Skeletal muscle satellite cell (primary cell): ENCODE data around the gene TTLL1.
A peak's percentile ranks its signal among the peaks of the same experiment; 100 is the strongest.

Experiments used
- H3K27me3 ChIP-seq: 2 replicates; pipeline ENCODE4 v1.7.0; 2013; ENCODE audit warnings: low read length; ENCODE audit not compliant: control insufficient read depth, insufficient read depth
- H3K36me3 ChIP-seq: 2 replicates; pipeline ENCODE4 v1.7.0; 2013; ENCODE audit warnings: mild to moderate bottlenecking, control low read depth, low read length; ENCODE audit not compliant: insufficient read depth
- H3K4me1 ChIP-seq: 2 replicates; pipeline ENCODE4 v1.7.0; 2013; ENCODE audit warnings: low read length; ENCODE audit not compliant: control insufficient read depth, insufficient read depth
- H3K4me2 ChIP-seq: 2 replicates; pipeline ENCODE4 v1.7.0; 2013; ENCODE audit warnings: mild to moderate bottlenecking, low read length
- H3K4me3 ChIP-seq: 2 replicates; pipeline ENCODE4 v1.7.0; 2013; ENCODE audit warnings: low read length
- H3K9ac ChIP-seq: 2 replicates; pipeline ENCODE4 v1.7.0; 2013; ENCODE audit warnings: mild to moderate bottlenecking, low read depth, low read length, moderate library complexity
- H3K9me3 ChIP-seq: replicated peaks from 2 replicates; pipeline ENCODE4 v1.7.0; 2013; ENCODE audit warnings: mild to moderate bottlenecking, control low read depth, low read length

The TTLL1 gene

DNA sequence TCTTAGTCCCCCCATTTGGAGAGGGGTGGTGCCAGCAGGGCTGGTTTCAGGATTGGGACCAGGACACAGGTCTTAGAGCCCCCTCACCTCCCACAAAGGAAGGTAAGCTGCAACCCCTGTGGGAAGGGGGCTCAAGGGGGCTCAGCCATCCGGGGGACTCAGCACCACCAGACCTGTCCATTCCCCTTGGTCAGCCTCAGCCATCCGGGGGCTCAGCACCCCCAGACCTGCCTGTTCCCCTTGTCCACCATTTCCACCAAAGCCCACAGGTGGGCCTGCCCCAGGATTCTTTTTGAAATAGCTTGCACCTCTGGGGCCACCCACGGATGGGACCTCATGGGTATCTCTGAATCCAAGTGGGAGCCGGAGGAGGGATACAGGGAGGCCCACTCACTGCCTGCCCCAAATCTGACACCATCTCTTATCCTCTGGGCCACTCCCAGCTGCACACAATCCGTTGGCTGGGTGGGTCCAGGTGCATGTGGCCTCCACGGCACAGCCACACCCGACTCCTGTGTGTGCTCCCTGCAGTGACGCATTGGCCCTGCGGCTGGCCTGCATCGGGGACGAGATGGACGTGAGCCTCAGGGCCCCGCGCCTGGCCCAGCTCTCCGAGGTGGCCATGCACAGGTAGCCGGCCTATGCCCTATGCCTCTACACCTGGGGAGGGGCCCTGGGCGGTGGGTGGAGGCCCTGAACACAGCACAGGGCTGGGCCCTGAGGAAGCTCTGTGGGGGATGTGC lies 38.1 kb upstream of the TTLL1 start:
- no peak overlapping the region for H3K4me3 ChIP-seq
- no peaks in the 10 kb centered on the region for H3K9me3 ChIP-seq
- H3K36me3 ChIP-seq = no peaks in the 10 kb centered on the region
- no peaks in the 10 kb centered on the region for H3K27me3 ChIP-seq
- H3K9ac ChIP-seq = no peak overlapping the region
- no peak overlapping the region for H3K4me2 ChIP-seq
- H3K4me1 ChIP-seq = peaks cover 13% of the 10 kb centered on the region

DNA sequence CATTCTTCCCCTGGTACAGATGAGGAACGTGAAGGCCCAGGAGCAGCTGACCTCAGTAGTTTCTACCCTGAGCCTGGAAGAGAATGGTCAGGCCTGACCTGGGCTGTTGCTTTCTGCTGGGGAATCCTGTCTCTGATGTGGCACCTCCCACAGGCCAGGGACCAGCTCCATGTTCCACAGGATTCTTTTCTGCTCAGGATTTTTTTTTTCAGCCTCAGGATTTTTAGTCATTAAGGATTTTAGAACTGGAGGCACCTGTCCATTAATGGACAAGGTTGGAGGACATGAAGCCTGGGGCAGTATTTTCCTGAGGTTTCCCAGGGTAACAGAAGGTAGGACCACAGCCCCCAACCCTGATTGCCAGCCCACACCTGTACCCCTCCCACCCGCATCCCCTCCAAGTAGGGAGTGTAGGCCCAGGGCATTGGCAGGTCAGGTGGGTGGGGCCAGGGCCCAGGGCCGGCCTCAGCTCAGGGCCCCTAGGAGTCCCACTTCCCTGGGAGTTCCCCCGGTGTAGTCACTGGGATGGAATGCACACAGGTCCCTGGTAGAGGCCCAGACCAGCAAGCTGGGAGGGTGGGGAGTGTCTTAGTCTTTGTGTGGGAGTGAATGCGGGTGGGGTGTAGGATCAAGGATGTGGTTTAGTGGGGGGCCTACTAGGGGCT lies 37.4 kb upstream of the TTLL1 start:
- no peak overlapping the region for H3K9ac ChIP-seq
- no peak overlapping the region for H3K4me3 ChIP-seq
- H3K27me3 ChIP-seq = no peaks in the 10 kb centered on the region
- no peak overlapping the region for H3K4me2 ChIP-seq
- peaks cover 13% of the 10 kb centered on the region for H3K4me1 ChIP-seq
- H3K36me3 ChIP-seq = no peaks in the 10 kb centered on the region
- no peaks in the 10 kb centered on the region for H3K9me3 ChIP-seq

DNA sequence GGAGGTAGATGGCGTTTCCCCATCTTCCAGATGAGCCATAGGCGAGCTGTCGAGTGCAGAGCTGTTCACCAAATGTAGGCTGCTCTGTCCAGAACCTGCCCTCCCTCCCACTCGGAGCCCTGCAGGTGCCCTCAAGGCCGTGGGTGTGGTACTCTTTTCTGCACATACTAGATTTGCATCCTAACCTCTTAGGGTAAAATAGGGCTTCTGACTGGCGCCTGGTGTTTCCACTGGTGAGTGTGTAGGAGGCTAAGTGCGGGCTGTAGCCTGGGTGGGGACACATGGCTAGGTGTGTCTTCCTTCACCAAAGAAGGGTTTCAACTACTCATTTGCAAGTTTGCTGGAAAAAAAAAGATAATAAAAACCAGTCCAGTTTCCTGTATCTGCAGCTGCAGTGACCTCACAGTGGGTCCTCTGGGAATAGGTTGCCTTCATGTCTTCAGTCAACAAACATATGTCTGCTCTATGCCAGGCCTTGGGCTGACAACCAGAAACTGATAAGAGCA lies 29.8 kb upstream of the TTLL1 start:
- H3K9me3 ChIP-seq = no peaks in the 10 kb centered on the region
- H3K9ac ChIP-seq = no peak overlapping the region
- H3K36me3 ChIP-seq = no peaks in the 10 kb centered on the region
- H3K4me2 ChIP-seq = no peak overlapping the region
- no peaks in the 10 kb centered on the region for H3K4me1 ChIP-seq
- H3K27me3 ChIP-seq = peaks cover 9% of the 10 kb centered on the region
- H3K4me3 ChIP-seq = no peak overlapping the region

DNA sequence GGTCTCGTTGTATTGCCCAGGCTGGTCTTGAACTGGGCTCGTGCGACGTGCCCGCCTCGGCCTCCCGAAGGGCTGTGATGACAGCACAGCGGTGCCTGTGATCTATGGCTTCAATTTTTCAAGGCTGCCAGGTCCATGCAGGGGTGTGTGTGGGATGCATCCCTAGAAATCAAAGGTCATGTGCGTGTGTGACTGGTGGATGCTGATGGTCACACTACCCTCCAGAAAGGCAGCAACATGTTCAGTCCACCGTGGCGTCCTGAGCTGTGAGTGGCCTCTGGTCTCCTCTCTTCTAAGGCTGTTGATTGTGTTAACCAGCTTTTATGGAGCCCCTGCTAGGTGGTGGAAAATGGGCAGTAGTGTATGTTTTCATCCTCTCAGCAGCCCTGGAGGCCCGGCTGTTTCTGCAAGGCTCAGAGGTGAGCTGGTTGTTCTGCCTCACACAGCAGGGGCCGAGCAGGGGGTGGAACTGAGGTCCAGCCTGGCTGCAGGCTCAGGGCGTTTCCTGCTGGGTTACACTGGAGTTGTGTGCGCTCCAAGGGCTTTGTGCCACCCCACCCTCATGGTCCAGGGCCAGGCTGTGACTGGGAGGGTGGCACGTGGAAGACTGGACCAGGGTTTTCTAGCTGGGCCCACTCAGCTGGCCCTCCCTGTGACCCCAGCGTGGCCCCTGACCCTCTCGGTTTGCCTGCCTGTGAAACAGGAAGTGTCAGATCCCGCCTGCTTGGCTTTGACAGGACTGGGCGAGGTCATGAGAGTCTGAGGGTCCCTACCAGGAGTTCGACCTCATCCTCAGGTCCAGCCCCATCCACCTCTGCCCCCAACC lies 29.0 kb upstream of the TTLL1 start:
- H3K9ac ChIP-seq = no peak overlapping the region
- no peaks in the 10 kb centered on the region for H3K36me3 ChIP-seq
- H3K4me2 ChIP-seq = no peak overlapping the region
- H3K27me3 ChIP-seq = peaks cover 16% of the 10 kb centered on the region
- no peaks in the 10 kb centered on the region for H3K4me1 ChIP-seq
- no peaks in the 10 kb centered on the region for H3K9me3 ChIP-seq
- H3K4me3 ChIP-seq = no peak overlapping the region

DNA sequence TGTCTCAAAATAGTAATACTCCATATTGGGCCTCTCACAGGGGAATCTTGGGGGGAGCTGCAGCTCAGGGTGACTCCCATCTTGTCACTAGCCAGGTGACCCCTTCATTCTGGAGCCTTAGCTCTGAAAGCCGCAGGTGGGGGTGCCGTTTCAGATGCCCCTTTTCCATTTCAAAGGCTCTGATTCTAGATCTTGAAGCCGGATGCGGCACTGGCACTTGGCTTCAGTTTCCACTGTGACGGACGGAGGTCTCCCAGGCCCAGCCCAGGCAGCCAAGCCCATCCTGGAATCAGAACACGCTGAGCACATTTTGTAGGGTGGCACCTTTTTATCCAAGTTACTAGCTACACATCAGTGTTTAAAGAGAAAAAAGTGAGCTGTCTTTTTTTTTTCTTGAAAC lies 27.7 kb upstream of the TTLL1 start:
- Histone ChIP-seq H3K27me3 (peaks cover 23% of the 10 kb centered on the region), H3K9ac (no peak overlapping the region), H3K4me2 (no peak overlapping the region), H3K36me3 (no peaks in the 10 kb centered on the region), H3K4me3 (no peak overlapping the region), H3K9me3 (no peaks in the 10 kb centered on the region), H3K4me1 (no peaks in the 10 kb centered on the region)

DNA sequence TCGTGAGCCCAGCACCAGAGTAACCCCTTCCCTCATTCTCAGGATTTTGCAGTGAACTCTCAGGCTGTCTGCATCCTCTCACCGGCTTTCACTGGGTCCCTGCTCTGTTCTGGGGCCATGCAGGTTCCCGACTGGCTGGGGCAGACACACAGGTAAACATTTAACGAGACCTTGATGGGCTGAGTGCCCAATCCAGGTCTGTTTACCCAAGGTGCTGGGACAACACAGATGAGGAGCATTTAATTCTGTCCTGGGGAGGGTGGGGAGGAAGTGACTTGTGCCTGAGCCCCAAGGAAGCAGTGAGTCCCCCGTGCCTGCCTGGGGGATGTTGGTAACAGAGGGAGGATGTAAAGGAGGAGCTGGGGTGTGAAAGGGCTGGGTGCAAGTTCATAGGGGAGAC lies 25.8 kb upstream of the TTLL1 start:
- Histone ChIP-seq H3K4me2 (no peak overlapping the region), H3K4me1 (peaks cover 13% of the 10 kb centered on the region), H3K9me3 (no peaks in the 10 kb centered on the region), H3K27me3 (peaks cover 43% of the 10 kb centered on the region), H3K4me3 (no peak overlapping the region), H3K9ac (no peak overlapping the region), H3K36me3 (no peaks in the 10 kb centered on the region)

DNA sequence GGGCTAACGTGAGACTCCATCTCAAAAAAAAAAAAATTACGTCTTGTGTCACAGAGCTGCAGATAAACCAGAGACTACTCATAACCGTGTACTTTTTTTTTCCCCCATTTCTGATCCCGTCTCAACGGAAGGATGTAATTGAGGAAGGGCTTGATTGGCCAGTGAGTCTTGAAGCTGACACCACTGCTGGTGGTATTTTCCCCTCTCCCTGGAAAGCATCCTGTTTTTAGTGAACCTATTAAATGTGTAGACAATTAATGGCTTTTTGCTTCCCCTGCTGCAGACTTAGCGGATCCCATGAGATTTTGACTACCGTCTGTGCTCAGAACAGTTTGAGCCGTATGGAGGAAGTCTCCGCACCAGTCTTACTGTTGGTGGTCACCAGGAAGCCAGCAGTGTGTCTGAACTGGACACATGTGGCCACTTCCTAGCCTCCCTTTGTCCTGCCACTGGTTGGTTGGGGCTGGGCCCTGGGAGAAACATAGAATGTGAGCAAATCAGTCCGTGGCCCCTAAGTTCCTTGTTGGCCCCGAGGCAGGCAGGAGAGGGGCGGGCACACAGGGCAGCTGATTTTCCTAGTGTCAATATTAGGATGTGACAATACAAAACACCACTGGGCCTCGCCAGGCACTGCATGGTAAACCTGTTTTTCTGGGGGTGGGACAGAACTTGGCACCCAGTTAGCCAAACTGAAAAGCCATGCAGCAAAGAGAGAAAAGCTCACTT lies 24.5 kb upstream of the TTLL1 start:
- Histone ChIP-seq H3K4me3 (no peak overlapping the region), H3K36me3 (no peaks in the 10 kb centered on the region), H3K9ac (no peak overlapping the region), H3K4me1 (peaks cover 13% of the 10 kb centered on the region), H3K27me3 (peaks cover 54% of the 10 kb centered on the region), H3K9me3 (no peaks in the 10 kb centered on the region), H3K4me2 (no peak overlapping the region)

DNA sequence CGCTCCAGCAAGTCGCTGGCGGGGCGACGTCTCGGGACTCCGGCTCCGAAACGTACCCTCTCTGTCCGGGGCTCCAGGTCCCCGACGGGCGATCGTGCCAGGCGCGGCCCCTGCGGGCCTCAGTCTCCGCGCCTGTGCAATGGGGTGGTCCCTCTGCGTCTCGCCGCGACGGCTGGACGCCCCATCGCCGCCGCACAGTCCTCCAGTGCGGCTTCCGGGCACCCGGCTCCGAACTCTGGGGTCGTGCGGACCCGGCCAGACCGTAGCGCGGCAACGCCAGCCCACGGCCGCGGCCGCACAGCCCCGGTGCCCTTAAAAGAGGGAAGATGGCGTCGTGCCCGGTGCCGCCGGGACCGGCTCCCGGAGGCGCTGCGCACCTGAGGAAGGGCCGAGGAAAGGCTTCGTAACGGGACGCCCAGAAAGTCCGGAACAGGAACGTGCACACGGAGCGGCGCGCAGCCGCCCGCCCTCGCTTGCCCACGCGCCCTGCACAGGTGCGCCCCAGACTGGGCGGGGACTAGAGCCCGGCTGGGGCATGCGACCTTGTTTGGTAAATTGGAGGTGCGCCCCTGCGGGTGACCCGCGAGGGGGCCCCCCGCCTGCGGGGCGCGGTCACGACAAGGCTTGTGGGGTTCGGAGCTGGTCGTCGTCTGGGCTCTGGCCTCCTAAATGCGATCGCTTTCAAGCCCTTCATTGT lies 21.9 kb upstream of the TTLL1 start:
- H3K9ac ChIP-seq = no peak overlapping the region
- H3K36me3 ChIP-seq = no peaks in the 10 kb centered on the region
- H3K4me2 ChIP-seq = peak overlapping the region; percentile 92
- peaks cover 13% of the 10 kb centered on the region for H3K4me1 ChIP-seq
- H3K4me3 ChIP-seq = peak overlapping the region; percentile 62
- H3K9me3 ChIP-seq = no peaks in the 10 kb centered on the region
- peaks cover 59% of the 10 kb centered on the region for H3K27me3 ChIP-seq

DNA sequence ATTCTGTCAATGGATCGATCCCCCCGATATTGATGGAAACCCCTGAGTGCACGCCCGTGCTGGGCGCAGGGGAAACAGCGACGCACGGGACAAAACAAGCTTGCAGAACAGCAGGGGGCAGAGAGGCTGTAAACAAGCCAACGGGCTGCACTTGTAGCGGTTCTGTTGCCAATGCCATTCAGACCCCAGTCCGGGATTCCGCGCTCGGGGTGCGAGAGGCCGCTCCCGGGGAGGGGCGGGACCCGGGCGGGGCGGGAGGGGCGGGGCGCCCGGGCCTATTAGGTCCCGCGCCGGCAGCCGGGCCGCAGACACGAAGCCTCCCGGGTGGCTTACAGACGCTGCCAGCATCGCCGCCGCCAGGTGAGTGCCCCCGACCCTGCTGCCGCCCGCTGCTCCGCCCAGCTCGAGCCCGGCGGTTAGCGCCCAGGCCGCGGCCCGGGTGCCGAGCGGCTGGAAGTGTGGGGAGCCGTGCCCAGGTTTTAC lies 21.3 kb upstream of the TTLL1 start, which contains the start of gene BIK:
TSS of gene BIK (plus strand) at position 307 of the 483 bp plus-strand sequence. CDS start 13,273 bp downstream, outside the sequence.
- Histone ChIP-seq H3K36me3 (no peaks in the 10 kb centered on the region), H3K4me3 (peak within 1 kb of the TSS; percentile 62), H3K9me3 (no peaks in the 10 kb centered on the region), H3K9ac (no peak within 1 kb of the TSS), H3K4me2 (peak within 1 kb of the TSS; percentile 92), H3K4me1 (peaks cover 13% of the 10 kb centered on the region), H3K27me3 (peaks cover 62% of the 10 kb centered on the region)

DNA sequence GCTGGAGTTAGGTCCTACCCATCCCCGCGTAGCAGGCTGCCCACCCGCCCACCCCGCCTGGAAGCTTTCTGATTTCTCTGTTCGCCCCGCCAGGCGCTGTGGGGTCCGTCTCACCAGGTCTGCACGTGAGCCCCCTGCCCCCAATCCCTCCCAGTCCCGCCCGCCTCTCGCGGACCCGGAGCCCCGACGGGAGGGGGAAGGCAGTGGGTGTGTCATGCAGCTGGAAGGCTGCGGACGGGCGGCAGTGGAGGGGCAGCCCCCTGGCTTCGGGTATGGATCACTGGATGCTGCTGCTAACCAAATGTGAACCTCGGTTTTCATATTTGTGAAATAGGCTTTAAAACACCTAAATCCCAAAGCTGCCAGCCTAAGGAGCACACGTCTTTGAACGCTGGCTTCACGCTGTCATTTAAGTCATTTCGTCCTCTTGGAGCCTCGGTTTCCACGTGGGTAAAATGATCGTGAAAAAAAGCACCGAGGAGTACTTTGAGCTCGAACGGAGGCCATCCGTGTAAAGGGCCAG lies 20.8 kb upstream of the TTLL1 start:
- peak overlapping the region; percentile 62 for H3K4me3 ChIP-seq
- peaks cover 60% of the 10 kb centered on the region for H3K27me3 ChIP-seq
- no peak overlapping the region for H3K9ac ChIP-seq
- H3K9me3 ChIP-seq = no peaks in the 10 kb centered on the region
- H3K36me3 ChIP-seq = no peaks in the 10 kb centered on the region
- H3K4me1 ChIP-seq = peaks cover 13% of the 10 kb centered on the region
- H3K4me2 ChIP-seq = peak overlapping the region; percentile 92
